ENCODE results near the gene SHISAL1.

- TF ChIP-seq CTCF (IDR thresholded peaks at IDR 0.05 in 8 of 11, conservative IDR thresholded peaks at IDR 0.05 in 3 of 11) (no peak), POLR2A (IDR thresholded peaks at IDR 0.05) (no peak), POLR2AphosphoS5 (IDR thresholded peaks at IDR 0.05) (no peak)
Observed at GRCh38 chr22:44248926-44249325, 63.8 kb downstream of the SHISAL1 start.
